Loucy (cell line): Measurements from ENCODE around the gene MT1HL1.

Experiments used
- H2AFZ ChIP-seq: fragments of 200-600 bp; sonication (generic); 2 replicates; pipeline ENCODE4 v1.6.0; 2016; ENCODE audit warnings: antibody characterized with exemption, mild to moderate bottlenecking, low read length, moderate library complexity
- H3F3A ChIP-seq: fragments of 200-600 bp; 2 replicates; pipeline ENCODE4 v1.6.0; 2016; ENCODE audit warnings: antibody characterized with exemption, low read depth, mild to moderate bottlenecking
- H3K27me3 ChIP-seq: fragments of 200-600 bp; sonication (generic); 2 replicates; pipeline ENCODE4 v1.6.1; 2014; ENCODE audit warnings: low read length, mild to moderate bottlenecking; ENCODE audit not compliant: insufficient read depth, poor library complexity, severe bottlenecking
- H3K36me3 ChIP-seq: fragments of 200-600 bp; sonication (generic); 2 replicates; pipeline ENCODE4 v1.6.1; 2016; ENCODE audit warnings: low read length; ENCODE audit not compliant: insufficient read depth
- H3K4me1 ChIP-seq: fragments of 200-600 bp; sonication (generic); 2 replicates; pipeline ENCODE4 v1.5.1; 2014; ENCODE audit warnings: low read length, mild to moderate bottlenecking; ENCODE audit not compliant: insufficient read depth, poor library complexity, severe bottlenecking
- H3K4me2 ChIP-seq: fragments of 200-600 bp; sonication (generic); 2 replicates; pipeline ENCODE4 v1.6.0; 2014; ENCODE audit warnings: antibody characterized with exemption, low read length, low read depth, mild to moderate bottlenecking; ENCODE audit not compliant: poor library complexity, severe bottlenecking
- H3K4me3 ChIP-seq: fragments of 200-600 bp; sonication (generic); 2 replicates; pipeline ENCODE4 v1.5.1; 2014; ENCODE audit warnings: low read length, mild to moderate bottlenecking, mixed read lengths; ENCODE audit not compliant: poor library complexity, severe bottlenecking
- H3K79me2 ChIP-seq: fragments of 200-600 bp; sonication (generic); 2 replicates; pipeline ENCODE4 v1.6.1; 2014; ENCODE audit warnings: low read length; ENCODE audit not compliant: insufficient read depth
- H3K9ac ChIP-seq: fragments of 200-600 bp; sonication (generic); 2 replicates; pipeline ENCODE4 v1.6.0; 2014; ENCODE audit warnings: mild to moderate bottlenecking, low read depth, low read length, moderate library complexity; ENCODE audit not compliant: poor library complexity, severe bottlenecking
- H3K9me2 ChIP-seq: fragments of 200-600 bp; sonication (generic); replicated peaks from 2 replicates; pipeline ENCODE4 v1.6.1; 2016; ENCODE audit warnings: low read depth, low read length, mixed read lengths
- H3K9me3 ChIP-seq: fragments of 200-600 bp; sonication (generic); 2 replicates; pipeline ENCODE4 v1.6.1; 2014; ENCODE audit warnings: mild to moderate bottlenecking, antibody characterized with exemption, low read length, low read depth; ENCODE audit not compliant: insufficient read depth
- H4K20me1 ChIP-seq: fragments of 200-600 bp; sonication (generic); 2 replicates; pipeline ENCODE4 v1.6.0; 2014; ENCODE audit warnings: antibody characterized with exemption, low read length, mild to moderate bottlenecking; ENCODE audit not compliant: insufficient read depth, poor library complexity, severe bottlenecking
- EZH2phosphoT487 ChIP-seq: fragments of 200-600 bp; IDR thresholded peaks from 2 replicates; pipeline ENCODE4 v1.6.1; 2018; ENCODE audit warnings: antibody characterized with exemption, mild to moderate bottlenecking, moderate library complexity, borderline replicate concordance
- TF ChIP-seq, protein P1 (sequence below): fragments of 200-600 bp; sonication (generic); conservative IDR thresholded peaks from 2 replicates; pipeline ENCODE4 v1.5.1; 2014; ENCODE audit warnings: mild to moderate bottlenecking, antibody characterized with exemption, low read length

Gene MT1HL1

GRCh38 chr1:236998546-236998945 is 5.7 kb downstream of the MT1HL1 start:
- no peaks in the 10 kb centered on the region for H3K9me2 ChIP-seq
- no peak overlapping the region for H3K4me3 ChIP-seq
- no peak overlapping the region for H3K4me2 ChIP-seq
- H3K36me3 ChIP-seq, result no peaks in the 10 kb centered on the region
- no peaks in the 10 kb centered on the region; the same call in 1 of the 2 replicates for H3K9me3 ChIP-seq
- H3K9ac ChIP-seq, result no peak overlapping the region
- no peaks in the 10 kb centered on the region for H3K79me2 ChIP-seq
- H3K27me3 ChIP-seq, result peaks cover 4% of the 10 kb centered on the region
- no peak overlapping the region for H2AFZ ChIP-seq
- TF ChIP-seq EZH2phosphoT487, result no peak
- TF ChIP-seq, protein P1, sequence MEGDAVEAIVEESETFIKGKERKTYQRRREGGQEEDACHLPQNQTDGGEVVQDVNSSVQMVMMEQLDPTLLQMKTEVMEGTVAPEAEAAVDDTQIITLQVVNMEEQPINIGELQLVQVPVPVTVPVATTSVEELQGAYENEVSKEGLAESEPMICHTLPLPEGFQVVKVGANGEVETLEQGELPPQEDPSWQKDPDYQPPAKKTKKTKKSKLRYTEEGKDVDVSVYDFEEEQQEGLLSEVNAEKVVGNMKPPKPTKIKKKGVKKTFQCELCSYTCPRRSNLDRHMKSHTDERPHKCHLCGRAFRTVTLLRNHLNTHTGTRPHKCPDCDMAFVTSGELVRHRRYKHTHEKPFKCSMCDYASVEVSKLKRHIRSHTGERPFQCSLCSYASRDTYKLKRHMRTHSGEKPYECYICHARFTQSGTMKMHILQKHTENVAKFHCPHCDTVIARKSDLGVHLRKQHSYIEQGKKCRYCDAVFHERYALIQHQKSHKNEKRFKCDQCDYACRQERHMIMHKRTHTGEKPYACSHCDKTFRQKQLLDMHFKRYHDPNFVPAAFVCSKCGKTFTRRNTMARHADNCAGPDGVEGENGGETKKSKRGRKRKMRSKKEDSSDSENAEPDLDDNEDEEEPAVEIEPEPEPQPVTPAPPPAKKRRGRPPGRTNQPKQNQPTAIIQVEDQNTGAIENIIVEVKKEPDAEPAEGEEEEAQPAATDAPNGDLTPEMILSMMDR, result no peak
- H3F3A ChIP-seq, result no peaks in the 10 kb centered on the region
- H4K20me1 ChIP-seq, result no peaks in the 10 kb centered on the region
- H3K4me1 ChIP-seq, result no peaks in the 10 kb centered on the region

DNA sequence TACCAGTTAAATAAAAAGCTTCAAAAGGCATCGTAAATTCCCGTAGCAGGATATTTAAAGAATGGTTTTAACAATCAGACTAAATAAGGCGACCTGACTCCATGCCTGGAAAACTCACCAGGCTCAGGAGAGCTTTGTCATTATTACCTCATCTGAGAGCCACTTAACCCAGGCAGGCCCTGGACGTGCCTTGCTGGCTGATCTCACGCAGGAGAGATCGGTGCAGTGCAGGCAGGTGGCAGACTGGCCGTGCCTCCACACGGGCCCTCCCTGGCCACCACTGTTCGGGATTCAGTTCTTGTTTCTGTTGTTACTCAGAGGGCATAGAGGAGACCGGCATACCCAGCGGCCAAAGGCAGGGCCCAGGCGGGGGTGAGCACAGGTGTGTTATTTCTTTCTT is 6.4 kb downstream of the MT1HL1 start:
- no peaks in the 10 kb centered on the region for H3K79me2 ChIP-seq
- H3K27me3 ChIP-seq, result peaks cover 5% of the 10 kb centered on the region
- no peaks in the 10 kb centered on the region for H3K36me3 ChIP-seq
- no peak overlapping the region for H2AFZ ChIP-seq
- no peak overlapping the region for H3K4me2 ChIP-seq
- no peaks in the 10 kb centered on the region for H3F3A ChIP-seq
- H4K20me1 ChIP-seq, result no peaks in the 10 kb centered on the region
- H3K4me3 ChIP-seq, result no peak overlapping the region
- no peaks in the 10 kb centered on the region for H3K9me2 ChIP-seq
- H3K9ac ChIP-seq, result no peak overlapping the region
- no peaks in the 10 kb centered on the region for H3K4me1 ChIP-seq
- no peaks in the 10 kb centered on the region; the same call in 1 of the 2 replicates for H3K9me3 ChIP-seq
- no peak for TF ChIP-seq EZH2phosphoT487
- TF ChIP-seq, protein P1, result no peak

GRCh38 chr1:236997361-236997760 is 6.9 kb downstream of the MT1HL1 start:
- no peak overlapping the region for H2AFZ ChIP-seq

More at GRCh38 chr1:236997361-236997760, 6.9 kb downstream of the MT1HL1 start:
- Histone ChIP-seq H3K9ac (no peak overlapping the region), H3K4me3 (no peak overlapping the region), H3K79me2 (no peaks in the 10 kb centered on the region), H4K20me1 (no peaks in the 10 kb centered on the region), H3F3A (no peaks in the 10 kb centered on the region), H3K4me1 (no peaks in the 10 kb centered on the region), H3K9me2 (no peaks in the 10 kb centered on the region), H3K9me3 (no peaks in the 10 kb centered on the region; the same call in 1 of the 2 replicates), H3K36me3 (no peaks in the 10 kb centered on the region), H3K27me3 (peaks cover 5% of the 10 kb centered on the region), H3K4me2 (no peak overlapping the region)
- TF ChIP-seq, protein P1, result no peak
- no peak for TF ChIP-seq EZH2phosphoT487
